Adrenal gland (tissue), 12 donors: ENCODE results near the gene PRDX2. TPM values are rescaled to one million over a fixed set of nuclear protein-coding genes. Genes with fewer than 3 reads are reported as not detected.

ENCODE experiments used
- DNase-seq, 7 donors: peaks; one replicate each; pipeline ENCODE4 v3.0.0-alpha.2; 2019 to 2020
- H3K27ac ChIP-seq, 5 donors: fragments of 200-600 bp; sonication (generic) in 4 of 5; 1 replicate in 3 of 5; 2 replicates in 2 of 5; pipeline versions ENCODE4 v1.5.1 to v1.8.0; 2016 to 2020; ENCODE audit warnings: mild to moderate bottlenecking in 1 of 5
- H3K27me3 ChIP-seq: fragments of 200-600 bp; 2 replicates; pipeline ENCODE4 v1.8.0; 2021
- H3K36me3 ChIP-seq, 2 donors: fragments of 200-600 bp; replicated peaks in 1 of 2; 1 replicate in 1 of 2; 2 replicates in 1 of 2; pipeline versions ENCODE4 v1.5.1 to v1.8.0; 2018 to 2022
- H3K4me1 ChIP-seq, 2 donors: fragments of 200-600 bp; replicated peaks in 1 of 2; 1 replicate in 1 of 2; 2 replicates in 1 of 2; pipeline versions ENCODE4 v1.5.1 to v1.8.0; 2018 to 2021
- H3K4me3 ChIP-seq, 4 donors: fragments of 200-600 bp; sonication (generic) in 3 of 4; one replicate each; pipeline ENCODE4 v1.5.1; 2016 to 2018
- H3K9me3 ChIP-seq, 3 donors: fragments of 200-600 bp; sonication (generic) in 1 of 3; replicated peaks in 1 of 3; 1 replicate in 2 of 3; 2 replicates in 1 of 3; pipeline versions ENCODE4 v1.5.1 to v1.8.0; 2016 to 2021
- CTCF ChIP-seq, 6 experiments: fragments of 450-650 bp in 4 of 6; fragments of 200-600 bp in 2 of 6; sonication (generic) in 1 of 6; IDR thresholded peaks; 1 replicate in 5 of 6; 2 replicates in 1 of 6; pipeline versions ENCODE4 v1.5.1 to v1.8.0; 2016 to 2021; ENCODE audit warnings: antibody characterized with exemption in 6 of 6, mild to moderate bottlenecking in 2 of 6, moderate library complexity in 1 of 6
- POLR2A ChIP-seq, 2 donors: fragments of 450-650 bp; IDR thresholded peaks; one replicate each; pipeline ENCODE4 v1.6.1; 2017; ENCODE audit warnings: antibody characterized with exemption in 2 of 2, mild to moderate bottlenecking in 2 of 2, moderate library complexity in 1 of 2
- WGBS, 4 donors: extraction: QIAGEN DNeasy Blood & Tissue Kit in 2 of 4; methylation state at CpG; one replicate each; pipeline versions ENCODE4 v1.1.5 to v1.1.7; 2013 to 2017; 5-methylcytosine and 5-hydroxymethylcytosine counted together
- intact Hi-C, 2 donors: fragments of 100-400 bp; cut with DNase I; formaldehyde crosslinking; loops; one replicate each; pipeline versions ENCODE4 v1.14.1 to v1.15.0; 2022 to 2023
- polyA plus RNA-seq, 3 donors: library from polyadenylated mRNA; stranded (reverse); fragments of 200-250 nt in 2 of 3; fragments of 350-450 nt in 1 of 3; fragmentation: Illumina TruSeq in 1 of 3; extraction: RNeasy Lipid Tissue Mini Kit (QIAGEN cat#74804) in 1 of 3; gene quantifications; one replicate each; pipeline ENCODE4 v1.2.3, GENCODE V29; 2013 to 2014
- total RNA-seq, 9 donors: library from RNA; depleted of rRNA in 4 of 9; stranded (reverse); fragments of >200 nt in 4 of 9; fragments of 120-200 nt in 1 of 9; fragmentation: NEBNext Ultra II Directional in 1 of 9; extraction: Animal tissue kit (Norgen Biotek cat#: 25700) in 1 of 9; gene quantifications; one replicate each; pipeline versions ENCODE4 v1.1.0 to v1.2.4, GENCODE V29; 2013 to 2023
- donor health status: healthy with polysubstance abuse.
- donor health status: Bipolar disorder and iron deficiency.
- donor health status: DM: yes; HTN: yes; CAD: no.
- donor health status: DM: no; HTN: no; CAD: no.
- donor health status: DM: no; HTN: no; CAD: no.
- donor health status: DM: yes; HTN: yes; CAD: no.

PRDX2 gene
- total and polyA plus RNA-seq, 12 donors = 146 to 1,660 (median 835) TPM

DNA sequence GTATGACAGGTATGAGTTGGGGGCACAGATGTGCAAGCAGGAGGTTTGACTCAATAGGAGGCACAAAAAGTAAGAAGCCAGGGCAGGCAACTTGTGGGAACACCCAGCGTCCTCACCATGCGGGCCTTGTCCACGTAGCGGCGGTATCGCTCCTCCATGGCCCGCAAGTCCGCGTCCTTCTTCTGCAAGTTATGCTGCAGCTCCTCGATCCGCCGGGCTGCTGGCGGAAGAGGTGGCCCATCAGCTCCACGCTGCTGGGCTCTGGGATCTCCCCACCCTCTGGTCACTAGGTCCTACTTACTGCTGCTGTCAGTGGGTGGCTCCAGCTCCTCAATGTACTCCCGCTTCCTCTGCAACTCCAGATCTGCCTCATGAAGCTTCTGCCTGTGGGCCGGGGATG lies 36.9 kb downstream of the PRDX2 start:
- Histone ChIP-seq H3K4me3 (no peak overlapping the region), H3K27me3 (no peaks in the 10 kb centered on the region), H3K27ac (no peak overlapping the region), H3K4me1 (no peaks in the 10 kb centered on the region), H3K36me3 (peaks cover 0 to 12% of the 10 kb centered on the region in 2 donors), H3K9me3 (no peaks in the 10 kb centered on the region)
- WGBS, 4 donors = 92 to 99% (median 97%) methylated on average over 10 to 16 of the region's 16 CpGs
- intact Hi-C loops = loop anchor here (5.0 to 10.0 kb wide), 4 partner anchors 33 to 80 kb away; partner anchors contain the start of genes PRDX2 (in 1 of the 2) and THSD8 (in 1 of the 2)
- TF ChIP-seq POLR2A (IDR thresholded peaks at IDR 0.05) (no peak), CTCF (IDR thresholded peaks at IDR 0.05) (no peak)
- DNase-seq = no peak

GRCh38 chr19:12763100-12763499 lies 38.5 kb downstream of the PRDX2 start:
- intact Hi-C loops = loop anchor here in 1 of 2 donors (5.0 to 10.0 kb wide), 2 partner anchors 34 to 82 kb away; no protein-coding TSS in a partner anchor
- H3K4me1 ChIP-seq = no peaks in the 10 kb centered on the region
- H3K4me3 ChIP-seq = no peak overlapping the region
- WGBS, 4 donors = 89 to 98% (median 97%) methylated on average over 3 to 11 of the region's 11 CpGs
- no peak for TF ChIP-seq POLR2A (IDR thresholded peaks at IDR 0.05)
- no peak for TF ChIP-seq CTCF (IDR thresholded peaks at IDR 0.05)
- H3K27ac ChIP-seq = no peak overlapping the region
- no peaks in the 10 kb centered on the region for H3K27me3 ChIP-seq
- peaks cover 0 to 12% of the 10 kb centered on the region in 2 donors for H3K36me3 ChIP-seq
- DNase-seq = no peak
- no peaks in the 10 kb centered on the region for H3K9me3 ChIP-seq

- Histone ChIP-seq H3K4me3 (no peak overlapping the region), H3K9me3 (no peaks in the 10 kb centered on the region), H3K27me3 (no peaks in the 10 kb centered on the region), H3K27ac (no peak overlapping the region), H3K36me3 (peaks cover 0 to 6% of the 10 kb centered on the region in 2 donors), H3K4me1 (peaks cover 0 to 9% of the 10 kb centered on the region in 2 donors)
- intact Hi-C loops = loop anchor here in 1 of 2 donors (5.0 to 10.0 kb wide), 2 partner anchors 38 to 85 kb away; no protein-coding TSS in a partner anchor
- DNase-seq = no peak
- no peak for TF ChIP-seq CTCF (IDR thresholded peaks at IDR 0.05)
- no peak for TF ChIP-seq POLR2A (IDR thresholded peaks at IDR 0.05)
- WGBS, 4 donors = 83 to 91% (median 87%) methylated on average over 6 of the region's 6 CpGs
Observed at GRCh38 chr19:12759686-12760085, 41.9 kb downstream of the PRDX2 start.

DNA sequence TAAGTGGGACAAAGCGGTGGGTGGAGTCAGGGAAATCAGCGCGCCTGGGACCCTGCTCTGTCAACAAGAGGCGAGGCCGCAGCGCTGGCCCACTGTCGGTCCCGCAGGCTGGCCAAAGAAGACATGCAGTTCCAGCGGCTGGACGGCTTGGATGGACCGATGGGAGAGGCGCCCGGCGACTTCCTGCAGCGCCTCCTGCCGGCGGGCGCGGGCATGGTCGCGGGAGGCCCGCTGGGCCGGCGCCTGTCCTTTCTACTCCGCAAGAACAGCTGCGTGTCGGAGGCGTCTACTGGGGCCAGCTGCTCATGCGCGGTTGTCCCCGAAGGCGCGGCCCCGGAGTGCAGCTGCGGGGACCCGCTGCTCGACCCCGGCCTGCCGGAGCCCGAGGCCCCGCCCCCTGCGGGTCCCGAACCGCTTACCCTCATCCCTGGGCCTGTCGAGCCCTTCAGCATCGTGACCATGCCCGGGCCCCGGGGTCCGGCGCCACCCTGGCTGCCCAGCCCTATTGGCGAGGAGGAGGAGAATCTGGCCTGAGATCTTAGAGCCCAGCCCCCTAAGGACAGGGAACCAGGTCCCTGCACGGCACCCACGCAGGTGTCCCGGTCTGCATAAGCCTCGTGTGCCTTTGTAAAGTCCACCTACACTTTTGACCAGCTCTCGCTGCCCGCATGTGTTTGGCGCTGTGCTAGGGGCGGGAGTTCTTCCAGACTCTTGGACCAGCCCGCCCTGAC lies 43.9 kb downstream of the PRDX2 start:
- H3K4me1 ChIP-seq = peaks cover 0 to 9% of the 10 kb centered on the region in 2 donors
- H3K4me3 ChIP-seq = peak overlapping the region in 2 of 4 donors; percentile 22 to 50
- H3K9me3 ChIP-seq = no peaks in the 10 kb centered on the region
- TF ChIP-seq CTCF (IDR thresholded peaks at IDR 0.05) (peak; percentile 61 to 92 (median 88)), POLR2A (IDR thresholded peaks at IDR 0.05) (no peak)
- intact Hi-C loops = no loop called here
- no peaks in the 10 kb centered on the region for H3K27me3 ChIP-seq
- 3 to 9% (median 5%) methylated on average over 18 to 60 of the region's 60 CpGs for WGBS, 4 donors
- peak; percentile 59 to 83 (median 74) for DNase-seq
- H3K36me3 ChIP-seq = no peaks in the 10 kb centered on the region
- no peak overlapping the region for H3K27ac ChIP-seq
